Sigmoid colon (tissue), 4 donors: ENCODE data around the gene NOX3.

Experiments used
- CTCF ChIP-seq, 4 experiments: fragments of 450-650 bp in 3 of 4; fragments of 200-600 bp in 1 of 4; IDR thresholded peaks; one replicate each; pipeline ENCODE4 v1.5.1; 2016 to 2019; ENCODE audit warnings: antibody characterized with exemption in 4 of 4, mild to moderate bottlenecking in 3 of 4, moderate library complexity in 2 of 4
- POLR2A ChIP-seq, 2 donors: fragments of 450-650 bp; IDR thresholded peaks; one replicate each; pipeline ENCODE4 v1.6.1; 2016; ENCODE audit warnings: antibody characterized with exemption in 2 of 2, mild to moderate bottlenecking in 2 of 2, moderate library complexity in 2 of 2
- POLR2AphosphoS5 ChIP-seq, 4 donors: sonication (generic); formaldehyde crosslinking; IDR thresholded peaks; one replicate each; pipeline ENCODE4 v1.6.1; 2017; ENCODE audit warnings: antibody characterized with exemption in 4 of 4

GRCh38 chr6:155346957-155347356, 108.7 kb downstream of the NOX3 start:
- TF ChIP-seq POLR2AphosphoS5 (IDR thresholded peaks at IDR 0.05) (no peak), POLR2A (IDR thresholded peaks at IDR 0.05) (no peak), CTCF (IDR thresholded peaks at IDR 0.05) (no peak)
